LNCaP clone FGC (cell line): Measurements from ENCODE around the gene ATL1.

Source experiments
- DNase-seq: peaks from one replicate; pipeline ENCODE4 v3.0.0-alpha.2; 2011; ENCODE audit warnings: low read depth
- H3K4me3 ChIP-seq: 2 replicates; pipeline ENCODE4 v1.5.1; 2011; ENCODE audit warnings: mild to moderate bottlenecking, low read depth, low read length, control low read depth
- TF ChIP-seq, protein P1 (sequence below): IDR thresholded peaks from 2 replicates; pipeline ENCODE4 v1.5.1; 2012; ENCODE audit warnings: mild to moderate bottlenecking; ENCODE audit not compliant: control insufficient read depth, insufficient read depth; ENCODE audit errors: extremely low read depth

ATL1 gene

DNA sequence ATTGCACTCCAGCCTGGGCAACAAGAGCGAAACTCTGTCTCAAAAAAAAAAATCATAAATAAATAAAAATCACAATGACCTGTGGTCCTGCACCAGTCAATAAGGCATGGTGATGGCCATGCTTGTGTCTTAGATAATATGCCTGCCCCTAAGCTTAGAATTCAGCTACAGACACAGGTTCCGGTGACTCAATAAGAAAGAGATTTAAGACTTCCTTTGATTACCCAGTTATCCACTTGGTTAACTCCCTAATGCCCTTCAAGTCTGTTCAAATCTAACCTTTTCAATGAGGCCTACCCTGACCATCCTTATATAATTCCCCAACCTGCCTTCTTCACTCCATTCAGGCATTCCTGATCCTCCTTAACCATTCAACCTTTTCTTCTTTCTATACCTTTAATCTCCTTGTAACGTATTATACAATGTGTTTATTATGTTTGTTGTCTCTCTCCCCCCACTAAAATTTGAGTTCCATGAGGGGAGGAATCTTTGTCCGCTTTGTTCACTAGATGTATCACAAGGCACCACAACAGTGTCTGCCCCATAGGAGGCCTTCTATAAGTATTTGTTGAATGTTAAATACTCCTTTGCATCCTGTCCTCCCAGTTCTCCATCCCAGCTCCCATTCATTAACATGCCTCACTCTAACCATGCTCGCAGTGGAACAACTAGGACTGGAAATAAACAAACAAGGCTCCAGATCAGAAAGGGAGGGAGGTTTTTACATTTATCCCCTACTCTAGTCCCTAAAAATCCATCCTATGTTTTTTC lies 36.5 kb upstream of the ATL1 start:
- H3K4me3 ChIP-seq, result no peak overlapping the region
- TF ChIP-seq, protein P1, sequence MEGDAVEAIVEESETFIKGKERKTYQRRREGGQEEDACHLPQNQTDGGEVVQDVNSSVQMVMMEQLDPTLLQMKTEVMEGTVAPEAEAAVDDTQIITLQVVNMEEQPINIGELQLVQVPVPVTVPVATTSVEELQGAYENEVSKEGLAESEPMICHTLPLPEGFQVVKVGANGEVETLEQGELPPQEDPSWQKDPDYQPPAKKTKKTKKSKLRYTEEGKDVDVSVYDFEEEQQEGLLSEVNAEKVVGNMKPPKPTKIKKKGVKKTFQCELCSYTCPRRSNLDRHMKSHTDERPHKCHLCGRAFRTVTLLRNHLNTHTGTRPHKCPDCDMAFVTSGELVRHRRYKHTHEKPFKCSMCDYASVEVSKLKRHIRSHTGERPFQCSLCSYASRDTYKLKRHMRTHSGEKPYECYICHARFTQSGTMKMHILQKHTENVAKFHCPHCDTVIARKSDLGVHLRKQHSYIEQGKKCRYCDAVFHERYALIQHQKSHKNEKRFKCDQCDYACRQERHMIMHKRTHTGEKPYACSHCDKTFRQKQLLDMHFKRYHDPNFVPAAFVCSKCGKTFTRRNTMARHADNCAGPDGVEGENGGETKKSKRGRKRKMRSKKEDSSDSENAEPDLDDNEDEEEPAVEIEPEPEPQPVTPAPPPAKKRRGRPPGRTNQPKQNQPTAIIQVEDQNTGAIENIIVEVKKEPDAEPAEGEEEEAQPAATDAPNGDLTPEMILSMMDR, result no peak
- no peak for DNase-seq

DNA sequence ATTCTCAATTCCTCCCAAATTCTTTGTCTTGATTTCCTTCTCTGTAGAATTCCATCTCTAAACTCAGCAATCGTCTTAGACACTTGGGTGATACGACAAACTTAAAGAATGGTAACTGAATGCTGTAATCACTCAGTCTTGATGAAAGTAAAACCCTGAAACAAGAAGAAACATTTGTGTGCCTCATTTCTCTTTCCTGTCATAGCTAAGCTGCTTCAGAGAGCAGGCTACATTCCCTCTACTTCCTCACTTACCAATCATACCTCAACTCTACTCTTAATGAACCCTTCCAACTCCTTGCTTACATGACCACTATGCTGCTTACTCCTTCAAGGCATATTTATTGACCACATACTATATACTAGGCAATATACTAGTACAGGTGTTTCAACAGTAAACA lies 35.9 kb upstream of the ATL1 start:
- H3K4me3 ChIP-seq, result no peak overlapping the region
- DNase-seq, result no peak
- TF ChIP-seq, protein P1, result no peak

DNA sequence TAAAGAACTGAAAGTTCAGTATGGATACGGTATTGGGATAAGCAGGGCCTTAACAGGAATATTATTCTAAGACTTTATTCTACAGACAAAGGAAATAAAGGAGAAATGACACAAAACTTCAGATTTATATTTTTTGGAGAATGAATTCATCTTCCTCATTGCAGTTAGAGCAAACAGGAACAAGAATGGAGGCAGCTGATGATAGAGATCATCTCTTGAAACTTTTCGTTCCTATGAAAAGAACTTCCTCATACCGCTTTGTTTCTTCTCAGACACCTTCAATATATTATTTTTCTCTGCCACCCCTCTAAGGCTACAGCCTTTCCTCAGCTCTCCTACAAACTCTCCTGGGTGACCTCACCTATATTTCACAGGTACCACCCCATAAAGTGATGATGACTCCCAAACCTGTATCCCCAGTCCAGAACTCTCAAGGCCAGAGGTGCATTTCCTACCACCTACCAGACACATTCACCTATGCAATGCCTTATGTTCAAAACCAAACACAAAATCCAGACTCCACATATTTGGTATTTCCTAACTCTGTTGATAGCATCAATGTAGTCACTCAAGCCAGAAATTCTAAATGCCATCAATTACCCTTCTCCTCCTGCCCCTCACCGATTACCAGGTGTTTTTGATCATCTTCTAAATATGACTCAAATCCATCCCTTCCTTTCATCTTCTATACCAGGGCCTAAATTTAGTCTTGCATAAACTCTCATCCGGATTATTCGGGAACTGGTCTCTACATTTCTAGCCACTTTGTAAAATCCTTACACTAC lies 35.0 kb upstream of the ATL1 start:
- DNase-seq, result no peak
- no peak overlapping the region for H3K4me3 ChIP-seq
- TF ChIP-seq, protein P1, result no peak

DNA sequence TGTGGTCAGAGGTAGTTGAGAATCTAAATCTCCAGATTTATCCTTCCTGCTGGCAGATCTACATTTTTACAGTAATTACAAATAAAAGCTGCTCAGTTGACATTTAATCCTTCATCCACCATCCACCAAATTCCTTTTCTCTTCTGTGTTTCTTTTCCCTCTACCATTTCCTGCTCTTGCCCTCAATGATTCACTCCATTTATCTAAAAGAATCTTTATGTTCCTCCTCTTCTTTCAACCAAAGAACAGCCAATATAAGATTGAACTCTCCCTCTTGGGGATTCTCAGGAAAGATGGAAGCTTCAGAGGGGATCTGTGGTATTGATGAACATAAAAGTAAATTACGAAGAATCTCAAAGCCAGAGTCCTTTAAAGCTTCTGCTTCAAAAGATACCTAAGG lies 31.9 kb upstream of the ATL1 start:
- DNase-seq, result no peak
- H3K4me3 ChIP-seq, result no peak overlapping the region

DNA sequence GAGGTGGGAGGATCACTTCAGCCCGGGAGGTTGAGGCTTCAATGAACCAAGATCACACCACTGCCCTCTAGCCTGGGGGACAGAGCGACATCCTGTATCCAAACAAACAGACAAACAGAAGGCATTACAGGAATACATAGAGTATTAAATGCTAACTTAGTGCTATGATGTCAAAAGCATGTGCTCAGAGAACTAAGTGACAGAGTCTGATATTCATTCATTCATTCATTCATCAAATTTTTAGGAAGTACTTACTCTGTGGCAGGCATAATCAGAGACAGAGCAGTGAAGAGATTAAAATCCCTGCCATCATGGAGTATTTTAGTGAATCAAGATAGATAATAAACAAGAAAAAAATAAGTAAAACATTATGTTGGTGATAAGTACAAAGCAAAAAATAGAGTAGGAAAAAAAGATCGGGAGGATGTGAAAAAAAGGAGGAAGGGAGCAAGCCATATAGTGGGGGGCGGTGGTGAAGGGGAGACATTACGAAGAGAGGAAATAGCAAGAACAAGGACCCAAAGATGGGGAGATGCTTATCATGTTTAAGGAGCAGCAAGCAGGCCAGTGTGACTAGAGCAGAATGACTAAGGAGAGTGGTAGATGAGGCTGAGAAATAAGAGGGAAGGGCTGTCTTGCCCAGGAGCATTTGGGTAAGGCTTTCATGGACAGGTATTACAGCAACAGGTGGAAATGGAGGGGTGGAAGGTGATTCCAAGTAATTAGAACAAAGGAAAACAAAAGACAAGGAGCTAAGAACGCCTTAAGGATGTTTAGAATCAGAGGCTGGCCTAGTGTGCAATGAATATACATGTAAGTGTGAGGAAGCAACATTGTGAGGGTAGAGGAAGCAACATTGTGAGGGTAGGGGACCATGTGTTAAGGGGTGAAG lies 30.4 kb upstream of the ATL1 start:
- TF ChIP-seq, protein P1, result no peak
- no peak overlapping the region for H3K4me3 ChIP-seq
- no peak for DNase-seq

More for the DNA sequence above, 31.9 kb upstream of the ATL1 start:
- TF ChIP-seq, protein P1, result no peak

DNA sequence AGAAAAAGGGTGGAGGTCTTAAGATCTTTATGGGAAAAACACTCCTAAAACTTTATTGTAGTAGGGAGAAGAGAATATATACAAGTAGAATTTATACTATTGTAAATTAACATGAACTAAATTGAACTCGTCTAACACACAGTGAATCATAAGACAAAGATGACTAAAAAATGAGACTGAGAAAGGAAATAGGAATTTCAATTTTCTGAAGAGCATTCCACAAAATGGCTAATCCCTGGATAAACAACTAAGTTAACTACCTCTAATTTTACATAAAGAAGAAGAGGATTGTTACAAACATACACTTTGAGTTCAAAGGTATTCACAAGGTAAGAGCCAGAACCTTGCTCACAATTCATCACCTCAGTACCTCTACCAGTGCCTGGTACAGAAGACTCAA lies 29.6 kb upstream of the ATL1 start:
- TF ChIP-seq, protein P1, result no peak
- no peak overlapping the region for H3K4me3 ChIP-seq
- DNase-seq, result no peak
